GM19397 (cell line): ENCODE data around the gene PEX6.
"Not testable (repeated sequence)": the region's sequence is repeated elsewhere in the genome, so short reads cannot be mapped to it uniquely, and the experiment has no call there.

ENCODE experiments used
- ATAC-seq: cut with Tn5 transposase; IDR thresholded peaks from one replicate; pipeline ENCODE4 v1.9.1; 2021; ENCODE audit warnings: mild to moderate bottlenecking, moderate library complexity; ENCODE audit not compliant: unreplicated experiment

The PEX6 gene

GRCh38 chr6:43001843-43002242, 22.9 kb upstream of the PEX6 start:
- no peak for ATAC-seq

GRCh38 chr6:42998205-42998604, 19.2 kb upstream of the PEX6 start:
- ATAC-seq: not testable (repeated sequence)

- ATAC-seq: no peak
Measured at GRCh38 chr6:42996513-42996912, 17.5 kb upstream of the PEX6 start.

- no peak for ATAC-seq
Measured at GRCh38 chr6:42993445-42993844, 14.5 kb upstream of the PEX6 start.

GRCh38 chr6:42989923-42990322, 10.9 kb upstream of the PEX6 start:
- ATAC-seq: no peak

- ATAC-seq: no peak
Measured at GRCh38 chr6:42988486-42989020, 9.6 kb upstream of the PEX6 start.

GRCh38 chr6:42987533-42988451, 8.8 kb upstream of the PEX6 start:
- no peak for ATAC-seq

- no peak for ATAC-seq
Measured at GRCh38 chr6:42984924-42985475, 6.0 kb upstream of the PEX6 start.

GRCh38 chr6:42984001-42984923, 5.3 kb upstream of the PEX6 start, which contains the start of gene PPP2R5D:
PPP2R5D (plus strand) TSS chr6:42984570; CDS start chr6:42984678, 108 bp downstream.
- peak; percentile 92 for ATAC-seq

GRCh38 chr6:42981836-42982235, 2.9 kb upstream of the PEX6 start:
- ATAC-seq: no peak

GRCh38 chr6:42979523-42980177, 669 bp upstream of the PEX6 start:
- ATAC-seq: no peak

- peak; percentile 18 for ATAC-seq
Measured at GRCh38 chr6:42978487-42978838, 518 bp downstream of the PEX6 start.

GRCh38 chr6:42974919-42975505, 4.0 kb downstream of the PEX6 start:
- ATAC-seq: no peak

GRCh38 chr6:42973926-42974325, 5.1 kb downstream of the PEX6 start:
- no peak for ATAC-seq

- no peak for ATAC-seq
Measured at GRCh38 chr6:42971746-42972327, 7.1 kb downstream of the PEX6 start.

- no peak for ATAC-seq
Measured at GRCh38 chr6:42970871-42971612, 7.9 kb downstream of the PEX6 start.

- no peak for ATAC-seq
Measured at GRCh38 chr6:42969934-42970333, 9.0 kb downstream of the PEX6 start.

GRCh38 chr6:42969431-42969830, 9.6 kb downstream of the PEX6 start:
- ATAC-seq: no peak

- ATAC-seq: no peak
Measured at GRCh38 chr6:42968783-42969182, 10.2 kb downstream of the PEX6 start.
